Keratinocyte (primary cell): ENCODE data around the gene ACSS2. TPM values are rescaled to one million over a fixed set of nuclear protein-coding genes. Genes with fewer than 3 reads are reported as not detected.

Experiments
- DNase-seq: peaks from one replicate; pipeline ENCODE4 v3.0.0-alpha.2; 2011; ENCODE audit warnings: low read depth, missing footprints, low spot score
- FAIRE-seq: peaks from 2 replicates; lab custom pipeline; 2011; peaks lifted over from hg19 to GRCh38; lab: Jason Lieb, UNC
- H2AFZ ChIP-seq: 2 replicates; pipeline ENCODE4 v1.6.0; 2012; ENCODE audit warnings: low read length, control low read depth, inconsistent platforms; ENCODE audit not compliant: control insufficient read depth
- H3K27ac ChIP-seq: 2 replicates; pipeline ENCODE4 v1.5.1; 2011; ENCODE audit warnings: low read length; ENCODE audit not compliant: control insufficient read depth, insufficient read depth
- H3K27me3 ChIP-seq: 3 replicates; pipeline ENCODE4 v1.6.0; 2011; ENCODE audit warnings: low read length; ENCODE audit not compliant: control insufficient read depth, insufficient read depth; ENCODE audit errors: extremely low read depth
- H3K36me3 ChIP-seq, 2 experiments: 2 replicates in 1 of 2; 3 replicates in 1 of 2; pipeline ENCODE4 v1.5.1; 2011; ENCODE audit warnings: low read length in 2 of 2, mild to moderate bottlenecking in 1 of 2; ENCODE audit not compliant: control insufficient read depth in 2 of 2, insufficient read depth in 2 of 2; ENCODE audit errors: extremely low read depth in 1 of 2
- H3K4me1 ChIP-seq: 3 replicates; pipeline ENCODE4 v1.5.1; 2011; ENCODE audit warnings: low read length; ENCODE audit not compliant: control insufficient read depth, insufficient read depth; ENCODE audit errors: extremely low read depth
- H3K4me2 ChIP-seq: 3 replicates; pipeline ENCODE4 v1.6.0; 2011; ENCODE audit warnings: low read depth, low read length; ENCODE audit not compliant: control insufficient read depth, insufficient read depth; ENCODE audit errors: extremely low read depth
- H3K4me3 ChIP-seq, 3 experiments: fragments of 200-600 bp in 1 of 3; sonication (generic) in 1 of 3; 2 replicates in 2 of 3; 3 replicates in 1 of 3; pipeline ENCODE4 v1.5.1; 2011 to 2016; ENCODE audit warnings: low read length in 3 of 3, mild to moderate bottlenecking in 3 of 3, control low read depth in 2 of 3, inconsistent platforms in 1 of 3, low read depth in 1 of 3, mixed read lengths in 1 of 3, mixed run types in 1 of 3, moderate library complexity in 1 of 3; ENCODE audit not compliant: control insufficient read depth in 2 of 3, insufficient read depth in 2 of 3; ENCODE audit errors: extremely low read depth in 1 of 3
- H3K79me2 ChIP-seq: 2 replicates; pipeline ENCODE4 v1.6.0; 2012; ENCODE audit warnings: low read length; ENCODE audit not compliant: control insufficient read depth, insufficient read depth
- H3K9ac ChIP-seq: 3 replicates; pipeline ENCODE4 v1.6.0; 2011; ENCODE audit warnings: low read length; ENCODE audit not compliant: control insufficient read depth, insufficient read depth; ENCODE audit errors: extremely low read depth
- H3K9me1 ChIP-seq: 3 replicates; pipeline ENCODE4 v1.6.0; 2011; ENCODE audit warnings: low read length; ENCODE audit not compliant: control insufficient read depth, insufficient read depth; ENCODE audit errors: extremely low read depth
- H3K9me3 ChIP-seq: 2 replicates; pipeline ENCODE4 v1.5.1; 2012; ENCODE audit warnings: low read depth, low read length; ENCODE audit not compliant: control insufficient read depth
- H4K20me1 ChIP-seq: 3 replicates; pipeline ENCODE4 v1.6.0; 2011; ENCODE audit warnings: low read length; ENCODE audit not compliant: control insufficient read depth, insufficient read depth; ENCODE audit errors: extremely low read depth
- CTCF ChIP-seq, 3 experiments: IDR thresholded peaks in 1 of 3; conservative IDR thresholded peaks in 1 of 3; optimal IDR thresholded peaks in 1 of 3; 2 replicates in 2 of 3; 3 replicates in 1 of 3; pipeline versions ENCODE3 to v1.5.1; 2011; ENCODE audit warnings: low read length in 3 of 3, mild to moderate bottlenecking in 3 of 3, moderate library complexity in 2 of 3, control low read depth in 1 of 3, inconsistent platforms in 1 of 3; ENCODE audit not compliant: insufficient read depth in 2 of 3; ENCODE audit errors: extremely low read depth in 1 of 3
- EZH2 ChIP-seq: IDR thresholded peaks from one replicate; pipeline ENCODE4 v1.6.1; 2012; ENCODE audit warnings: inconsistent platforms, mild to moderate bottlenecking, low read length, moderate library complexity
- dilution Hi-C: fragments of 300-500 bp; cut with MboI; formaldehyde crosslinking; loops from one replicate; pipeline ENCODE4 v1.7.0; 2020; ENCODE audit warnings: low sequenced_read_pairs; ENCODE audit not compliant: extremely low pct_ligation_motif_present
- polyA plus RNA-seq, 5 experiments: library from polyadenylated mRNA; depleted of rRNA in 3 of 5; stranded (reverse) in 3 of 5; stranded (forward) in 1 of 5; unstranded in 1 of 5; fragments of >200 nt; gene quantifications; 1 replicate in 1 of 5; 2 replicates in 3 of 5; 3 replicates in 1 of 5; pipeline versions ENCODE4 v1.2.1 to v1.2.3, GENCODE V29; 2011 to 2012; ENCODE audit warnings: missing spikeins in 2 of 5, low read depth in 1 of 5, low replicate concordance in 1 of 5

ACSS2 gene
- polyA plus RNA-seq, 1 donor (not counting 4 experiments of a cell fraction or from before 2014, with no cell fraction given): 90.6 TPM

GRCh38 chr20:34863421-34863965 is 12.9 kb upstream of the ACSS2 start:
- Histone ChIP-seq H4K20me1 (no peaks in the 10 kb centered on the region), H3K4me2 (no peak overlapping the region), H3K27ac (no peak overlapping the region), H3K79me2 (no peaks in the 10 kb centered on the region), H3K9me3 (no peaks in the 10 kb centered on the region), H3K27me3 (no peaks in the 10 kb centered on the region), H3K9ac (no peak overlapping the region), H3K36me3 (no peaks in the 10 kb centered on the region), H3K4me1 (no peaks in the 10 kb centered on the region), H2AFZ (no peak overlapping the region), H3K4me3 (no peak overlapping the region), H3K9me1 (no peaks in the 10 kb centered on the region)
- no peak for FAIRE-seq
- dilution Hi-C loops: no loop called here
- DNase-seq: no peak
- TF ChIP-seq CTCF (optimal IDR thresholded peaks at IDR 0.05 in 1 of 3, IDR thresholded peaks at IDR 0.05 in 1 of 3, conservative IDR thresholded peaks at IDR 0.05 in 1 of 3; ENCODE audit: extremely low read depth in 1 of 3, insufficient read depth in 2 of 3, low read length in 3 of 3) (no peak), EZH2 (no peak)

- Histone ChIP-seq H4K20me1 (no peaks in the 10 kb centered on the region), H3K36me3 (no peaks in the 10 kb centered on the region), H3K27me3 (no peaks in the 10 kb centered on the region), H3K9me1 (no peaks in the 10 kb centered on the region), H3K9ac (no peak overlapping the region), H3K4me2 (no peak overlapping the region), H3K9me3 (no peaks in the 10 kb centered on the region), H3K27ac (no peak overlapping the region), H2AFZ (no peak overlapping the region), H3K4me1 (no peaks in the 10 kb centered on the region), H3K79me2 (no peaks in the 10 kb centered on the region), H3K4me3 (no peak overlapping the region)
- TF ChIP-seq EZH2 (no peak), CTCF (optimal IDR thresholded peaks at IDR 0.05 in 1 of 3, IDR thresholded peaks at IDR 0.05 in 1 of 3, conservative IDR thresholded peaks at IDR 0.05 in 1 of 3; ENCODE audit: extremely low read depth in 1 of 3, insufficient read depth in 2 of 3, low read length in 3 of 3) (no peak)
- FAIRE-seq (no peak), DNase-seq (no peak)
- dilution Hi-C loops: no loop called here
Measured at GRCh38 chr20:34864216-34864615, 12.2 kb upstream of the ACSS2 start.
